PC-9 (cell line): ENCODE data around the gene RAD51AP1. TPM values are rescaled to one million over a fixed set of nuclear protein-coding genes. Genes with fewer than 3 reads are reported as not detected.

Source experiments
- Bru-seq: library from RNA; stranded (reverse); fragments of 400-500 nt; gene quantifications from one replicate; lab custom pipeline; 2021; lab: Mats Ljungman, UMichigan
- BruChase-seq, 2 experiments: library from RNA; stranded (reverse); fragments of 400-500 nt; gene quantifications; one replicate each; lab custom pipeline; 2021; lab: Mats Ljungman, UMichigan
- BruUV-seq: library from RNA; stranded (reverse); fragments of 400-500 nt; replicated peaks from 2 replicates; lab custom pipeline; 2021; lab: Mats Ljungman, UMichigan
- CTCF ChIA-PET: fragments of 300-600 bp; sonication (Branson Sonifier 250); formaldehyde crosslinking; loops from one replicate; lab custom pipeline; 2022; ENCODE audit warnings: antibody characterized with exemption; lab: Charles Lee
- POLR2A ChIA-PET: fragments of 300-600 bp; sonication (Branson Sonifier 250); formaldehyde crosslinking; loops from one replicate; lab custom pipeline; 2022; ENCODE audit warnings: antibody characterized with exemption; ENCODE audit not compliant: unreplicated experiment; lab: Charles Lee
- DNase-seq, 2 experiments: peaks; one replicate each; pipeline versions ENCODE4 v3.0.0 to v3.0.0-alpha.2; 2015 to 2022; ENCODE audit warnings: mixed read lengths in 1 of 2
- H2AFZ ChIP-seq: fragments of 200-600 bp; sonication (generic); 2 replicates; pipeline ENCODE4 v1.8.1; 2017; ENCODE audit warnings: antibody characterized with exemption
- H3F3A ChIP-seq: fragments of 200-600 bp; sonication (generic); 2 replicates; pipeline ENCODE4 v1.8.1; 2017; ENCODE audit warnings: antibody characterized with exemption, mild to moderate bottlenecking, low read depth; ENCODE audit not compliant: insufficient read depth
- H3K27ac ChIP-seq: fragments of 200-600 bp; sonication (generic); 2 replicates; pipeline ENCODE4 v1.6.1; 2016; ENCODE audit warnings: mixed run types
- H3K27me3 ChIP-seq: fragments of 200-600 bp; sonication (generic); 2 replicates; pipeline ENCODE4 v1.6.1; 2016; ENCODE audit warnings: low read depth, mixed run types; ENCODE audit not compliant: insufficient read depth
- H3K36me3 ChIP-seq: fragments of 200-600 bp; sonication (generic); 2 replicates; pipeline ENCODE4 v1.6.1; 2016; ENCODE audit warnings: low read depth, mixed run types
- H3K4me1 ChIP-seq: fragments of 200-600 bp; sonication (generic); replicated peaks from 2 replicates; pipeline ENCODE4 v1.6.1; 2016; ENCODE audit warnings: mixed run types; ENCODE audit not compliant: insufficient read depth
- H3K4me2 ChIP-seq: fragments of 200-600 bp; sonication (generic); 2 replicates; pipeline ENCODE4 v1.6.1; 2017; ENCODE audit warnings: mixed run types
- H3K4me3 ChIP-seq: fragments of 200-600 bp; sonication (generic); 2 replicates; pipeline ENCODE4 v1.6.1; 2016; ENCODE audit warnings: mixed run types
- H3K79me2 ChIP-seq: fragments of 200-600 bp; sonication (generic); 2 replicates; pipeline ENCODE4 v1.6.1; 2017; ENCODE audit warnings: low read depth, mixed run types
- H3K9me2 ChIP-seq: fragments of 200-600 bp; sonication (generic); 2 replicates; pipeline ENCODE4 v1.8.1; 2017; ENCODE audit warnings: mild to moderate bottlenecking; ENCODE audit not compliant: insufficient read depth
- H3K9me3 ChIP-seq: fragments of 200-600 bp; sonication (generic); 2 replicates; pipeline ENCODE4 v1.8.1; 2016; ENCODE audit warnings: low read depth; ENCODE audit not compliant: insufficient read depth
- H4K20me1 ChIP-seq: fragments of 200-600 bp; sonication (generic); 2 replicates; pipeline ENCODE4 v1.8.1; 2017; ENCODE audit not compliant: insufficient read depth
- EZH2 ChIP-seq: fragments of 200-600 bp; sonication (generic); IDR thresholded peaks from 2 replicates; pipeline ENCODE4 v1.8.0; 2017; ENCODE audit warnings: antibody characterized with exemption, low read depth
- intact Hi-C: fragments of 100-400 bp; cut with micrococcal nuclease; formaldehyde crosslinking; loops from one replicate; pipeline ENCODE4 v1.10.0; 2022; ENCODE audit not compliant: unreplicated experiment
- long read RNA-seq: library from polyadenylated mRNA; stranded (forward); transcript quantifications from one replicate; pipeline ENCODE4 v2.0.0, GENCODE V29; 2022
- total RNA-seq: library from RNA; stranded (reverse); gene quantifications from 2 replicates; pipeline ENCODE4 v1.2.3, GENCODE V29; 2021
- TF ChIP-seq, protein P1 (sequence below): fragments of 200-600 bp; sonication (generic); conservative IDR thresholded peaks from 2 replicates; pipeline ENCODE4 v1.6.1; 2017; ENCODE audit warnings: mixed run types, antibody characterized with exemption, mild to moderate bottlenecking, moderate library complexity

The RAD51AP1 gene, protein sequence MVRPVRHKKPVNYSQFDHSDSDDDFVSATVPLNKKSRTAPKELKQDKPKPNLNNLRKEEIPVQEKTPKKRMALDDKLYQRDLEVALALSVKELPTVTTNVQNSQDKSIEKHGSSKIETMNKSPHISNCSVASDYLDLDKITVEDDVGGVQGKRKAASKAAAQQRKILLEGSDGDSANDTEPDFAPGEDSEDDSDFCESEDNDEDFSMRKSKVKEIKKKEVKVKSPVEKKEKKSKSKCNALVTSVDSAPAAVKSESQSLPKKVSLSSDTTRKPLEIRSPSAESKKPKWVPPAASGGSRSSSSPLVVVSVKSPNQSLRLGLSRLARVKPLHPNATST
- 50.1 and 54.7 TPM in 2 replicates for total RNA-seq
- Bru-seq, nascent RNA, result percentile 90 among the genes with signal in this experiment
- BruChase-seq, experiment 1, labeled RNA remaining after a 2-hour chase, result percentile 92 among the genes with signal in this experiment
- percentile 80 among the genes with signal in this experiment for BruChase-seq, experiment 2, labeled RNA remaining after a 6-hour chase
- long read RNA-seq, transcript RAD51AP1-201 (10 exons, 2,163 nt), result minor isoform, 5 of 66 reads
- long read RNA-seq, transcript RAD51AP1-202 (9 exons, 2,113 nt), result major isoform, 39 of 66 reads
- long read RNA-seq, partial matches to known transcripts, result 8 of 66 reads
- long read RNA-seq, other reads (novel, unspliced or antisense), result 13 of 66 reads

DNA sequence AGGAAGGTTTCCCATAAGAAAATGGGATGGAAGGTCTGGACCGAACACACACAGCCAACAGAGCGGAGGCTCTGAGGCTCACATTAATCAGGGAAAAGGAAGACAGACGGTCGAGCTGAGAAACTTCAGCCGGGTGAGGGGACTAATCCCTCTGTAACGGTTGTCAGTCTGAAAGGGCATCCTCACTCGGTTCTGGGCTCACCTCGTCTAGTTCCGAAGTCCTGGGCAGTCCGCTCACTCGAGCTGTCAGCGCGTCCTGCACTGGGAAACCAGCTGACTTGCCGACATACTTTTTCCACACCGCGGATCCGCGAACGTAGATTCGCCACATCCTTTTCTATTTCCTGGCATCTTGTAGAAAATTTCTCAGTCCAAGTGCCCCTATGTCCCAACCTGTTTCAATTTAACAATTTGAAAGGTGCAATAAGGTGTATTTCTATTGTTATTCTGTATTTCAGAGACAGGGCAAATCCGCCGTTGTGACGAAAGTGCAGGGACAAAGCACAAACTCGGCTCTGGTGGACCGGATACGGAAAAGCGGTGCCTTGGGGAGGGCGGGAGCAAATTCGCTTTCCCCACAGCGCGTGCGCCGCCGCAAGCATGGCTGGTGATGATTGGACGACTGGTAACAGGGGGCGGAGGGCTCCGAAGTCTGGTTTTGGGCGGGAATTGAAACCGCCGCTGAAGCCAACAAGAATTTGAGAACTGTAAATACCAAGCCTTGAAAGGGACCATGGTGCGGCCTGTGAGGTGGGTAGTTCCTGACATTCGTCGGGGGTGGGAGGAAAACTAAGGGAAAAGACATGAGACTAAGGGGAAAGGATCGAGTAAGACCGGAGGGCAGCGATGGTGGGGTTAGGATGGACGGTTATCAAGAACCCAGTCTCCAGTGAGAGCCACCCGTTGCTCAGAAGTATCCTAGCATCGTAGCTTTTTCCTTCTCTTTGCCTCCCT is at the start of gene RAD51AP1:
Gene RAD51AP1, plus strand, starts transcription at position 684 of the 954 bp plus-strand sequence. Its CDS starts 50 bp downstream, at position 734.
- peaks cover 4% of the 10 kb centered on the region; the same call in 1 of the 2 replicates for H4K20me1 ChIP-seq
- DNase-seq, result peak; percentile 93 to 96
- BruUV-seq, result TSS peak; percentile 56
- no peaks in the 10 kb centered on the region for H3K9me3 ChIP-seq
- no peaks in the 10 kb centered on the region for H3K9me2 ChIP-seq
- ChIA-PET CTCF (interaction anchor here (0.6 kb wide), 1 partner anchor 311 kb away, joined by 3 read pairs; no protein-coding TSS in a partner anchor), POLR2A (interaction anchor here (0.6 kb wide), 1 partner anchor 319 kb away, joined by 4 read pairs; no protein-coding TSS in a partner anchor)
- no peaks in the 10 kb centered on the region for H3K36me3 ChIP-seq
- H3K4me2 ChIP-seq, result peak within 1 kb of the TSS; percentile 93
- peak within 1 kb of the TSS; percentile 41; the same call in 1 of the 2 replicates for H3K27ac ChIP-seq
- H3K4me1 ChIP-seq, result peaks cover 20% of the 10 kb centered on the region
- intact Hi-C loops, result loop anchor here (5.0 kb wide), 2 partner anchors 109 to 219 kb away; partner anchors contain the start of genes AKAP3 and NDUFA9
- TF ChIP-seq, protein P1, sequence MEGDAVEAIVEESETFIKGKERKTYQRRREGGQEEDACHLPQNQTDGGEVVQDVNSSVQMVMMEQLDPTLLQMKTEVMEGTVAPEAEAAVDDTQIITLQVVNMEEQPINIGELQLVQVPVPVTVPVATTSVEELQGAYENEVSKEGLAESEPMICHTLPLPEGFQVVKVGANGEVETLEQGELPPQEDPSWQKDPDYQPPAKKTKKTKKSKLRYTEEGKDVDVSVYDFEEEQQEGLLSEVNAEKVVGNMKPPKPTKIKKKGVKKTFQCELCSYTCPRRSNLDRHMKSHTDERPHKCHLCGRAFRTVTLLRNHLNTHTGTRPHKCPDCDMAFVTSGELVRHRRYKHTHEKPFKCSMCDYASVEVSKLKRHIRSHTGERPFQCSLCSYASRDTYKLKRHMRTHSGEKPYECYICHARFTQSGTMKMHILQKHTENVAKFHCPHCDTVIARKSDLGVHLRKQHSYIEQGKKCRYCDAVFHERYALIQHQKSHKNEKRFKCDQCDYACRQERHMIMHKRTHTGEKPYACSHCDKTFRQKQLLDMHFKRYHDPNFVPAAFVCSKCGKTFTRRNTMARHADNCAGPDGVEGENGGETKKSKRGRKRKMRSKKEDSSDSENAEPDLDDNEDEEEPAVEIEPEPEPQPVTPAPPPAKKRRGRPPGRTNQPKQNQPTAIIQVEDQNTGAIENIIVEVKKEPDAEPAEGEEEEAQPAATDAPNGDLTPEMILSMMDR, result no peak
- peak within 1 kb of the TSS; percentile 77 for H3K4me3 ChIP-seq
- H3K27me3 ChIP-seq, result no peaks in the 10 kb centered on the region
- peak within 1 kb of the TSS; percentile 92 for H2AFZ ChIP-seq
- H3F3A ChIP-seq, result 0 out of 2 replicates have a peak, but pooled peaks cover 3% of the 10 kb centered on the region
- peaks cover 44% of the 10 kb centered on the region for H3K79me2 ChIP-seq

- no TSS peak for BruUV-seq
- Histone ChIP-seq H4K20me1 (no peaks in the 10 kb centered on the region), H3K36me3 (no peaks in the 10 kb centered on the region), H3K9me3 (no peaks in the 10 kb centered on the region), H2AFZ (no peak overlapping the region), H3K4me1 (peaks cover 9% of the 10 kb centered on the region; the same call in 1 of the 2 replicates), H3K4me3 (no peak overlapping the region), H3K4me2 (no peak overlapping the region), H3K9me2 (no peaks in the 10 kb centered on the region), H3F3A (no peaks in the 10 kb centered on the region), H3K27ac (no peak overlapping the region), H3K27me3 (no peaks in the 10 kb centered on the region), H3K79me2 (no peaks in the 10 kb centered on the region)
- POLR2A ChIA-PET, result no interaction called here
- intact Hi-C loops, result no loop called here
- DNase-seq, result no peak
- CTCF ChIA-PET, result no interaction called here
- TF ChIP-seq, protein P1, result no peak
- no peak for TF ChIP-seq EZH2
These were observed 49.1 kb upstream of the RAD51AP1 start for GRCh38 chr12:4489556-4489955.
